ENCODE data around the gene EHD3. TPM values are rescaled to one million over a fixed set of nuclear protein-coding genes. Genes with fewer than 3 reads are reported as not detected.

The EHD3 gene
- total and polyA plus RNA-seq, 2 of the 8 experiments (the other 6 are each of a cell fraction or from before 2014, with no cell fraction given), result 9.3 to 12.0 TPM

DNA sequence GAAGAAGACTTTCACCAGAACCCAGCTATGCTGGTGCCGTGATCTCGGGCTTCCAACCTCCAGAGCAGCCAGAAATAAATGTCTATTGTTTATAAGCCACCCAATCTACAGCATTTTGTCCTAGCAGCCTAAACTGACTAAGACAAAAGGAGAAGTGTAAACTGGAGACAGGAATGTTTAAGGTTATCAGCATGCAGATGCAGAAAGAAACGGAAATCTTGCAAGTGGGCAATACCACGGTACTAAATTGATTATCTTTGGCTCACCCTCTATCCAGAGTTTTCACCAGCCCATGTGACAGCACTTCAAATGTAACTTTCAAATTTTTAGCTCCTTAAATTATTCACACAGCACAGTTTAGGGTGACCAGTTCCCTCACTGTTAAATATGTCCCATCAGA lies 10.9 kb upstream of the EHD3 start (continued):
- TF ChIP-seq TEAD4 (IDR thresholded peaks at IDR 0.05; ENCODE audit: low read depth, low read length), result no peak
- no peak for TF ChIP-seq CBX5 (IDR thresholded peaks at IDR 0.05; ENCODE audit: low read depth, low read length)

Data from H1 (cell line).